GM12872 (cell line): ENCODE data around the gene SHH.

Experiments
- TF ChIP-seq, protein P1 (sequence below): IDR thresholded peaks from 3 replicates; pipeline ENCODE4 v1.5.1; 2011; ENCODE audit warnings: low read depth, mild to moderate bottlenecking, low read length, moderate library complexity; ENCODE audit not compliant: insufficient read depth

Gene SHH

DNA sequence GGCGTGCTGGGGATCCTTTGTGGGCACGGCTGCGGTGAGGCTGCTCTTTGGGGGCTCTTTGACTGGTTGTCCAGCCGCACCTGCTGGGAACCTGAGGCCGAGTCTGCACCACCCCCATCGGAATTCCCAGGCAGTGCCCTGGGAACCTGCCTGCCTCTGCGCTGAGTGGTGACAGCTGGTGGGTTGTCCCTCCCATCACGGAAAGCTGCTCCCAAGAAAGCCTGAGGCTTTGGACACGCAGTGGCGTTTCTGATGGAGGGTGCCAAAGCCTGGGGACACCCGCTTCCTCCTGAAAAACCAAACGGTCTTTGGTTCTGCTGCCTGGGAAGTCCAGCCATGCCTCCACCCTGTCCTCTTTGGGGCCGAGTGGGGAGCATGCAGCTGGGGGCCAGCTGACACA lies 21.4 kb upstream of the SHH start:
- TF ChIP-seq, protein P1, sequence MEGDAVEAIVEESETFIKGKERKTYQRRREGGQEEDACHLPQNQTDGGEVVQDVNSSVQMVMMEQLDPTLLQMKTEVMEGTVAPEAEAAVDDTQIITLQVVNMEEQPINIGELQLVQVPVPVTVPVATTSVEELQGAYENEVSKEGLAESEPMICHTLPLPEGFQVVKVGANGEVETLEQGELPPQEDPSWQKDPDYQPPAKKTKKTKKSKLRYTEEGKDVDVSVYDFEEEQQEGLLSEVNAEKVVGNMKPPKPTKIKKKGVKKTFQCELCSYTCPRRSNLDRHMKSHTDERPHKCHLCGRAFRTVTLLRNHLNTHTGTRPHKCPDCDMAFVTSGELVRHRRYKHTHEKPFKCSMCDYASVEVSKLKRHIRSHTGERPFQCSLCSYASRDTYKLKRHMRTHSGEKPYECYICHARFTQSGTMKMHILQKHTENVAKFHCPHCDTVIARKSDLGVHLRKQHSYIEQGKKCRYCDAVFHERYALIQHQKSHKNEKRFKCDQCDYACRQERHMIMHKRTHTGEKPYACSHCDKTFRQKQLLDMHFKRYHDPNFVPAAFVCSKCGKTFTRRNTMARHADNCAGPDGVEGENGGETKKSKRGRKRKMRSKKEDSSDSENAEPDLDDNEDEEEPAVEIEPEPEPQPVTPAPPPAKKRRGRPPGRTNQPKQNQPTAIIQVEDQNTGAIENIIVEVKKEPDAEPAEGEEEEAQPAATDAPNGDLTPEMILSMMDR: no peak

DNA sequence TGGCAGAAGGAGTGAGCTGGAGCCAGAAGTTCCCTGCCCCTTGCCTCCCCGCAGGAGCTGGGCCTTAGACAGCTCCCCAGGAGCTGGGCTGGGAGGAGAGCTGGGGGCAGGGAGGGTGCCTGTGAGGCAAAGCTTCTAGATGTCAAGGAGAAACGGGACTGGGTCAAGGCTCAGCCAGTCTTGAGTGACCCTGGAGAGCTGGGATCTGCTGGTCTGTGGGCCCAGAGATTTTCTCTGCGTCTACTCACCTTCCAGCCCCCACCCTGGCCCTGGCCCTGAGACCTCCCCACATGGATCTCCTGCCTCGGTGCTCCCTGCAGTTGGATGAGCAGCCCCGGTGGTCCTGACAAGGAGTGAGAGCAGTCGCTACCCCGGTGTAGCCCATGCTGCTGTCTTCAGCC lies 20.3 kb upstream of the SHH start:
- TF ChIP-seq, protein P1: no peak

DNA sequence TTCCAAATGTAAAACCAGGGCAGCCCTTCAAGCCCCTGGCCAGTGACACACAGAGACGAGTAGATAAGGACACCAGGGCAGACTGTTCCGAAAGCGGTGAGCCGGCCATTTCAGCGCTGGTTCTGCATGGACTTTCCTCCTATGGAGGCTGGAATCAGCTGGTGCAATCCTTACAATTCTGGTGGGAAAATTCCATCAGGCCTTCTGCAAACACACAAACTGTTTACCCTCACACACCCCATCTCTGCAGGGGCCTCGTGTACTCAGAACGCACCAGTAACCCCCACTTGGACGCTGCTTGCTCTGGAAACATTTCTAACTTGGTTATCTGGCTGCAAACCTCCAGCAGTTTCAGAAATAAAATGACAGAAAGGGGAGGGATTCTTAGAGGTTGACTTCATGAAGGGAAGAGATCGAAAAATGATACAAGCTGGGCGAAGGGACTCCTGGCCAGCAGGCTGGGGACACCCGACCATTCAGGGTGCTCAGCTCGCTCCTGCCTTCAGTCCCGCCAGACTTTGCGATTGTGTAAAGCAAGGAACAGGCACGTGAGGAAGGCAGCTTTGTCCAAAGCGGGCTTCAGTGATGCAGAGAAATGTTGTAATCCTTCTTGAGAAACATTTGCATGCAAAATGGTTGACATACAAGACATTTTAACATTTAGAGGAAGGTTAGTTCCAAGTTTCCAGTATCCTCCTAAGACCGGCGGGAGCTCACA lies 19.7 kb upstream of the SHH start:
- TF ChIP-seq, protein P1: no peak

DNA sequence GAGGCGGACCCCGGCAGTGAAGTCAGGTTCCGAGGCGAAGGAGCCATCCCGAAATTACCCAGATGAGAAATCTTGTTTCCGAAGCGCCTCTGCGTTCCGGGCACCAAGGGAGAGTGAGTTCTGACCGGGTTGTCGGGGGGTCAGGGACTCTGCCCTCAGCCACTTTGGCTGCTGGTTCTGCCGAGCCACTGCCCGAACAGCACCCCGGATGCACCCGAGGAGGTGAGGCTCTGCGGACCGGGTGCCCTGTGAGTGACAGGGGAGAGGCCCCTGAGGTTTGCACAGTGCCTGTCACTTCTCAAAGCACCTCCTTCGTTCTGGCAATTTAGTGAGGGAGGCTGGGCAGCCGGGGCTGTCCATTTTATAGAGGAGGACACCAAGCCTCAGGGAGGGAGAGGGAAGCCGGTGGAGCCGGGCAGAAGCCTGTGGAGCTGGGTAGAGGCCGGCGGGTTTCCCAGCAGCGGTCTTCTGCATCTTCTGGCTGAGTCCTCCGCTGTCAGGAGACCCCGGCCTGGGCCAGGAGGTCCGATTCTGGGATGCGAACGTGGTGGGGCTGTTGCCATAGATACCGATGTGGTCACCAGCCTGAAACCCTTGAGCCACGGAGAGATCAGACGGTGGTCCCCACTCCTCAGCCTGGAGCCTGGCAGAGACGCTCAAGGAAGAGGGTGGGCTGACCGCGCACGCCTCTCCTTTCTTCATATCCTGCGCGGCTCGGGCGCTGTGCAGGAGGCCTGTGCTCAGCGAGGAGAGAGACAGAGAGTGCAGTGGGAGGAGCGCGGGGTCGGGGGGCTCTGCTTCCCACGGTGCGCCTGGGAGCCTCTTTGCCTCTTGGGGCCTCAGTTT lies 18.9 kb upstream of the SHH start:
- TF ChIP-seq, protein P1: no peak

DNA sequence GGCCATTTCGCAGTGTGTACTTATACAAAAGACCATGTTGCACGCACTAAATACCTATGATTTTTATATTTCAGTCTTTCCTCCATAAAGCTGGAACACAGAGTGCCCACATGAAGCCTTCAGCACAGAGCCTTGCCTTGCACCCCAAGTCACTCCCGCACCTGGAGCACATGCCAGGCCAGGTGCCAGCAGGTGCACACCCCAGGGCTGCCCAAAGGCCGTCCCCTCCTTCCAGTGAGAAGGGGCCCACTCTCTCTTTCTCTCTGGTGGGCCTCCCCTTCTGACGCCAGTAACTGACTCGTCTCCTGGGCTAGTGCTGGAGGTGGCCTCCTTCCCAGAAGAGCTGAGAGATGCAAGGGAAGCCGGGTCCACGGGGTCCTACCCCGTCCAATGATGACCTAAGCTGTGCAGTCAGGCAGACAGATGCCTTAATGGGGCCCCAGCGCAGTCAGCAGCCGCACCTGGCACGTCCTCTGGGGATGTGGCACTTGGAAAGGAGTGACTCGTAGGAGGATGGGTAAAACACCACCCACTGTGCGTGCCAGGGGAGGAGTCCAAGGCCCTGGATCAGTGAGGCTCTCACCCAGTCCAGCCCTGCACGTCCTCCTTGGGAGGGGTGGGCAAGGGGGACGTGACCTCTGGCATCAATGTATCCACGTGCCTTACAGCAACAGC lies 17.7 kb upstream of the SHH start:
- TF ChIP-seq, protein P1: no peak

DNA sequence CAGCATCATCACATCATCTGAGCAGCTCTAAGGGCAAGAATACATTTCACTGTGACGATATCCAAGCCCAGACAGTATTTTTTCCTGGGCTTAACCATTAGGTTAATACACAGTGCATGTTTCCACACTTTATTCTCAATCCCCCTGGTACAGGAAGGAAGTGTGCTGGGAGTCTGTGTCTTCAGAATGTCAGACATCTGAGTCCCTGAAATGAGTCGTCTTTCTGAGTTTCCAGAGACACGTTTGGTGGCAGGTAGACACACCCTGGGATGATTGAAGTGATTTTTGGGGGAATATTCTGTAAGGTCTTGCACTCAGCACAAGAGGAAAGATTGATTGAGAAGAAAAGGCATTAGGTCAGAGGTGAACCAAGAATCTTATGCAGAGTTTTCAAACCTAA lies 13.1 kb upstream of the SHH start:
- TF ChIP-seq, protein P1: no peak

DNA sequence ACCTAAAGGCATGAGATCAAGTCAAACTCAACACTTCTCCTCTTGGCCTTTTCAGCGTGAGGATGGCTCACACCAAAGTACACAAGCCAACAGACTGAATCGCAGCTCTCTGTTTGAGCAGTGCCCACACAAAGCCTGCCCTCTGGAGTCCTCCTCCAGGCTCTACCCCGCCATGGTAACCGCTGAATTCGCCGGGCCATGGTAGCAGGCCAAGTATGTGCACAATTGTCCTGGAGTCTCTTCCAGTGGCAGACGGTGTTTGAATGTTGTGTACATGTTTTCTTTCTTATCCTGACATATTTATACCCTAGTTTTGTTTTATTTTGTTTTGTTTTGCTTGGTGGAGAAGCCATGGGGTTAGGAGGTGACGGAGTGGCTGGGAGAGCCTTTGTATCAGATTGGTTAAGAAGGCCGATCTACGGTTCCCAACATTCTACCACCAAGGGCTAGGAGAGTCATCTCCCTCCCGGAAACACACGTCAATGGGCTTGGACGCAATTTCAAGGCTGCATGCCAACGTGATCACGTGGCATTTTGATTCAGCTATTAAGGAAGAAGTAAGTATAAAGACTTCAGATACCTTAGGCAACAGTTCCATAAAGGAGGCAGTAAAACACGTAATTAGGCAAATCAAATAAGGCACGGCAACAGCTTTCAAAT lies 12.1 kb upstream of the SHH start:
- TF ChIP-seq, protein P1: no peak
